Measurements from ENCODE around the gene RNF133. TPM values are rescaled to one million over a fixed set of nuclear protein-coding genes. Genes with fewer than 3 reads are reported as not detected.

RNF133 gene
- total and polyA plus RNA-seq, 3 experiments from 2014 or later = not detected

DNA sequence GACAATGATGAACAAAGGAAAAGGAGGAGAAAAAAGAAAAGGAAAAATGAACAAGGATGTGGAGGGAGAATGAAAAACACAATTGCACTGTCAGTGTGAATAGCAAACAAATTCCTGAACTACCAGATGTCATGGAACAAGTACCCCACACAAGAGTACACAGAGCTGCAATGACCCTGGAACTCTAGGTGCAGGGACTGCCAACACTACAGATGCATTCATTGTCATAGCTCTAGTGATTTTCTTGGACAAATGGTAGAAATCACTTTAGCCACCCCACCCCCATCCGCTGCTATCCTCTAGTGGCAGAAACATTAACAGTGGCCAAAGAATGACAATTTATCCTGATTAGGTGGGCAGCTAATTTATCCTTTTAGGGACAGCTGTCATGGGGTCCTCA, 3.1 kb downstream of the RNF133 start:
- Histone ChIP-seq H3K9me3 (ENCODE audit: low read length) (no peaks in the 10 kb centered on the region), H3K27ac (ENCODE audit: low read depth, low read length) (no peak overlapping the region), H3K36me3 (ENCODE audit: insufficient read depth, low read length) (no peaks in the 10 kb centered on the region), H3K27me3 (ENCODE audit: insufficient read depth, low read length, poor library complexity, severe bottlenecking) (no peaks in the 10 kb centered on the region), H3K4me3 (ENCODE audit: low read length) (no peak overlapping the region), H3K4me1 (ENCODE audit: insufficient read depth, low read length) (no peaks in the 10 kb centered on the region)
- no peak overlapping the region for H3K27ac Mint-ChIP-seq
- H3K36me3 Mint-ChIP-seq = no peaks in the 10 kb centered on the region
- H3K9me3 Mint-ChIP-seq = peaks cover 1 to 18% (median 13%) of the 10 kb centered on the region in 5 donors
- ChIA-PET CTCF (no interaction called here), POLR2A (no interaction called here)
- no peaks in the 10 kb centered on the region for H3K4me1 Mint-ChIP-seq
- DNase-seq = no peak
- no peak overlapping the region for H3K4me3 Mint-ChIP-seq
- H3K27me3 Mint-ChIP-seq = no peaks in the 10 kb centered on the region

DNA sequence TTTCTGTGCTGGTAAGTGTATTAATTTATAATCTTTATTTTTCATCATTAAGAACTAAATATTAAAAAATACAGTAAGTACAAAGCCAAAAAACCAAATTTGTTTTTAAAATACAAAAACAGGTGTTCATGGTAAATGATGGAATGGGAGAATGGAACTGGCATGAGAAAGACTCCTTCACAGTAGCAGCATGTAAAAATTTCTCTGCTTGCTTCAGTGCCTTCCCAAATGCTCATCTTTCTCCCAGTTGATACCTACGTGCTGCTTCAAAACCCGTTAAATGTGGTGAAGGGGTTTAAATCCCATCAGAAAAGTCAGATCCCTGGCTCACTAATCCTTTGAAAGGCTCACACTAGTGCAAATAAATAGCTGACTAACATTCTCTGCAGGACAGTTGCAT, 4.2 kb downstream of the RNF133 start:
- Histone ChIP-seq H3K36me3 (ENCODE audit: insufficient read depth, low read length) (no peaks in the 10 kb centered on the region), H3K9me3 (ENCODE audit: low read length) (no peaks in the 10 kb centered on the region), H3K4me3 (ENCODE audit: low read length) (no peak overlapping the region), H3K27me3 (ENCODE audit: insufficient read depth, low read length, poor library complexity, severe bottlenecking) (no peaks in the 10 kb centered on the region), H3K27ac (ENCODE audit: low read depth, low read length) (no peak overlapping the region), H3K4me1 (ENCODE audit: insufficient read depth, low read length) (no peaks in the 10 kb centered on the region)
- Mint-ChIP-seq H3K4me3 (no peak overlapping the region), H3K27ac (no peak overlapping the region), H3K36me3 (no peaks in the 10 kb centered on the region), H3K27me3 (no peaks in the 10 kb centered on the region), H3K9me3 (peaks cover 1 to 17% (median 13%) of the 10 kb centered on the region in 5 donors), H3K4me1 (no peaks in the 10 kb centered on the region)
- POLR2A ChIA-PET = no interaction called here
- DNase-seq = no peak
- CTCF ChIA-PET = no interaction called here

DNA sequence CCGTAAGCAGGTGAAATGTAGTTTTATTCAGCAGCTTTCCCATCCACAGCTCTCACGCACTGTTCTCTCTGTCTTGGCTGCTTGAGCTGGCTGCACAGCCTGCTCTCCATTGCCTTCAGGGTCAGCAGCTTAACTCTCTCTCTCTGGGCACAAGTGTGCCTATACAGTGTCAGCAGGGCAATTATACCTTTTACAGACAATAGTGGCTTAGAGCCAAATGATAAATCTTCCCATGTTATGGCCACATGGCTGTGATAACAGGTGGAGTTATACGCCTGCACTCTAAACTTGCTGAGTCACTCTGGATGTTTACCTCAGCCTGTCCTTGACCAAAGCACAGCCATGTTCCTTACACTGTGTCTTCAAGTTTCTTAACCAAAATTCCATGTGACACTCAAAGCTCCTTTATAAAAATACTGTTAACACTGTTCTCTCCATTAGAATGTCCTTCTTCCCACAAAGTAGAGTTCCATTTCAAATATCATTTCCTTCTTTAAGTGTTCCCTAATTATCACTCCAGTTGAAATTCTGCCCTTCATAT, 6.1 kb downstream of the RNF133 start:
- no peaks in the 10 kb centered on the region for H3K4me1 Mint-ChIP-seq
- H3K9me3 Mint-ChIP-seq = peaks cover 1 to 11% (median 6%) of the 10 kb centered on the region in 5 donors
- no peaks in the 10 kb centered on the region for H3K36me3 Mint-ChIP-seq
- no peak overlapping the region for H3K4me3 Mint-ChIP-seq
- no peaks in the 10 kb centered on the region for H3K27me3 ChIP-seq (ENCODE audit: insufficient read depth, low read length, poor library complexity, severe bottlenecking)
- H3K27ac Mint-ChIP-seq = no peak overlapping the region
- no peaks in the 10 kb centered on the region for H3K36me3 ChIP-seq (ENCODE audit: insufficient read depth, low read length)
- no peak overlapping the region for H3K27ac ChIP-seq (ENCODE audit: low read depth, low read length)
- no peak for DNase-seq
- no peaks in the 10 kb centered on the region for H3K27me3 Mint-ChIP-seq
- no peaks in the 10 kb centered on the region for H3K4me1 ChIP-seq (ENCODE audit: insufficient read depth, low read length)
- ChIA-PET POLR2A (no interaction called here), CTCF (no interaction called here)
- no peak overlapping the region for H3K4me3 ChIP-seq (ENCODE audit: low read length)
- no peaks in the 10 kb centered on the region for H3K9me3 ChIP-seq (ENCODE audit: low read length)

DNA sequence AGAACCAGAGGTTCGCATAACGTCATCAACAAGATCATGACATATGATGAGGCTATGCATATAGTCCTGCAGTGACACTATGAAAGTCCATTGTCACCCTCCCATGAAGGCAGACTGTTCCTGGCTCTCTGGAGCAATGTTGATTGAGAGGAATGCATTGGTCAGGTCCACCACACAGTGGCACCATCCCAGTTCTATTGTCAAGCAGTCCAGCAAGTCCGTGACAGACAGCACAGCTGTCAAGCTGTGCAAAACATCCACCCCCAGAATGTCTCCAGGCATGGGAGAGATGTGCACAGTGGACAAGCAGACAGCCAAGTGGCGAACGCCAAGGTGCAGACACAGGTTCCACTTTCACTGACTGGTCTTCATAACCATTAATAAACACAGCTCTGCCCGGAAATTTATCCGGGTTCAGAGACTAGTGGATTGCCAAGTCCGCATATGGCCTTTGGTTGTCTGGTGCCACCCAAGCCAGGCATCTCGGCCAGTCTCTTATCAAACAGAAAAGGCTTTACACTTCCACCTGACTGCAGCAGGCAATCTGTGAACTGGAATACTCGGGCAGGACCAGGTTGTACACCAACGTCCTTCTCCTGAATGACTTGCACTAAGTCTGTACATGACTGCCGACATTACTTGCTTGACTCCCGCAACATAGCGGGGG, 7.2 kb downstream of the RNF133 start:
- H3K27me3 Mint-ChIP-seq = no peaks in the 10 kb centered on the region
- no peak for DNase-seq
- H3K9me3 Mint-ChIP-seq = peaks cover 1 to 11% (median 6%) of the 10 kb centered on the region in 5 donors
- POLR2A ChIA-PET = no interaction called here
- H3K4me1 Mint-ChIP-seq = no peaks in the 10 kb centered on the region
- Histone ChIP-seq H3K4me3 (ENCODE audit: low read length) (no peak overlapping the region), H3K27me3 (ENCODE audit: insufficient read depth, low read length, poor library complexity, severe bottlenecking) (no peaks in the 10 kb centered on the region), H3K4me1 (ENCODE audit: insufficient read depth, low read length) (no peaks in the 10 kb centered on the region), H3K27ac (ENCODE audit: low read depth, low read length) (no peak overlapping the region), H3K36me3 (ENCODE audit: insufficient read depth, low read length) (no peaks in the 10 kb centered on the region), H3K9me3 (ENCODE audit: low read length) (no peaks in the 10 kb centered on the region)
- no peak overlapping the region for H3K4me3 Mint-ChIP-seq
- CTCF ChIA-PET = no interaction called here
- H3K36me3 Mint-ChIP-seq = no peaks in the 10 kb centered on the region
- H3K27ac Mint-ChIP-seq = no peak overlapping the region

DNA sequence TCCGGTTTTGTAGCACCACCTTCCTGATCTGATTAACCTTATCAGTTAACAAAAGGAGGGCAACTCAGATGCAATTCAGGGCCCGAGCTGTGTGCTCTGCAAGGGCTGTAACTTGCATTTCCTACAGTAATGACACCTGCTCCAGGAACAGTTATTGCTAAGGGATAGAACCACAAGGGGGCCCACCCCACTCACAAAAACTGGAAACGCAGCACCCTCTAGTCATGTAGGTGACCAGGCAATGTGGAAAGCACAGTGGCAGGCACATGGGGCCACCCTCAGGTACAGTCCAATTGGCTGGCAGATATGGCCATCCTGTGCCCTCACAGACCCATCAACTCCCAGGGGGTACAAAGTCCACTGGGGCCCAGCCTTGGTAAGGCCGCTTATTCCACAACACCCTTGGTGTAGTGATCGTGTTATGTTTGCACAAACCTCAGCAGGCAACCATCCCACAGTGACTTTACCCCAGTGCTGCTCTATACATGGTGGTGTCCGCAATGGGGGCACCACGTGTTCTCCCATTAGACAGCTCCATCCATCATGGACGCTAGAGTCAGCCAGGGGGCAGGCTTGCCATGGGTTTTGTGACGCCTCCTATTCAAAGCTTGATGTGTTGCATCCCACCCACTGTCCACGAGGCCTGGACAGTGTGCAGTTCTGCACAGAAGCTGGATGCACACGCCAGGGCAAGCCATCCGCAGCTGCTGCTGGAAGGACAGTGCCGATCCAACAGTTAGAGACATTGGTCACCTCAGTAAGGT, 9.4 kb downstream of the RNF133 start:
- H3K36me3 Mint-ChIP-seq = no peaks in the 10 kb centered on the region
- H3K4me1 Mint-ChIP-seq = no peaks in the 10 kb centered on the region
- ChIA-PET CTCF (no interaction called here), POLR2A (no interaction called here)
- no peaks in the 10 kb centered on the region for H3K27me3 Mint-ChIP-seq
- Histone ChIP-seq H3K9me3 (ENCODE audit: low read length) (no peaks in the 10 kb centered on the region), H3K36me3 (ENCODE audit: insufficient read depth, low read length) (no peaks in the 10 kb centered on the region), H3K27ac (ENCODE audit: low read depth, low read length) (no peak overlapping the region), H3K4me3 (ENCODE audit: low read length) (no peak overlapping the region), H3K27me3 (ENCODE audit: insufficient read depth, low read length, poor library complexity, severe bottlenecking) (no peaks in the 10 kb centered on the region), H3K4me1 (ENCODE audit: insufficient read depth, low read length) (no peaks in the 10 kb centered on the region)
- no peak overlapping the region for H3K27ac Mint-ChIP-seq
- H3K9me3 Mint-ChIP-seq = peaks cover 1 to 7% (median 5%) of the 10 kb centered on the region in 5 donors
- DNase-seq = no peak
- no peak overlapping the region for H3K4me3 Mint-ChIP-seq

DNA sequence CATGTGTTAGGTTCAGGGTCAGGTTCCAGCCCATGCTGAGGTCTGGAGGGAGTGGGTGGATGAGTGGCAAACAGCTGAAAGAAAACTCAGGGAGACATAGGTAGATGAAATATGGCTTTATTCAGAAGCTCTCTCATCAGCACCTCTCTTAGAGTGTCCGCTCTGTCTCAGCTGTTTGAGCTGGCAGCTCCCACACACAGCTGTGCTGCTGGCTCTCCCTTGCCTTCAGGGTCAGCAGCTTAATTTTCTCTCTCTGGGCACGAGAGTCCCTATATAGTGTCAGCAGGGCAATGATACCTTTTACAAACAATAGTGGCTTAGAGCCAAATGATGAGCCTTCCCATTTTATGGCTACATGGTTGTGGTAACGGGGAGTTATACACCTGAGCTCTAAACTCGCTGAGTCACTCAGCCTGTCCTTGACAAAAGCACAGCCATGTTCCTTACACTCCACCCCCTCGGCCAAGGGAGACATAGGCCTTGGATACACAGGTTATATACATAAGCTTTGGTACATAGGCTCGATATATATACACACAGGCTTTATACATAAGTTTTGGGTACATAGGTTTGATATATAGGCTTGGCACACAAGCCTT, 10.4 kb downstream of the RNF133 start:
- Mint-ChIP-seq H3K9me3 (peaks cover 1 to 6% (median 3%) of the 10 kb centered on the region in 5 donors), H3K36me3 (no peaks in the 10 kb centered on the region), H3K27ac (no peak overlapping the region), H3K4me1 (no peaks in the 10 kb centered on the region), H3K27me3 (no peaks in the 10 kb centered on the region), H3K4me3 (no peak overlapping the region)
- no peaks in the 10 kb centered on the region for H3K36me3 ChIP-seq (ENCODE audit: insufficient read depth, low read length)
- no peaks in the 10 kb centered on the region for H3K4me1 ChIP-seq (ENCODE audit: insufficient read depth, low read length)
- ChIA-PET CTCF (no interaction called here), POLR2A (no interaction called here)
- no peak for DNase-seq
- no peak overlapping the region for H3K4me3 ChIP-seq (ENCODE audit: low read length)
- no peaks in the 10 kb centered on the region for H3K9me3 ChIP-seq (ENCODE audit: low read length)
- no peak overlapping the region for H3K27ac ChIP-seq (ENCODE audit: low read depth, low read length)
- no peaks in the 10 kb centered on the region for H3K27me3 ChIP-seq (ENCODE audit: insufficient read depth, low read length, poor library complexity, severe bottlenecking)

DNA sequence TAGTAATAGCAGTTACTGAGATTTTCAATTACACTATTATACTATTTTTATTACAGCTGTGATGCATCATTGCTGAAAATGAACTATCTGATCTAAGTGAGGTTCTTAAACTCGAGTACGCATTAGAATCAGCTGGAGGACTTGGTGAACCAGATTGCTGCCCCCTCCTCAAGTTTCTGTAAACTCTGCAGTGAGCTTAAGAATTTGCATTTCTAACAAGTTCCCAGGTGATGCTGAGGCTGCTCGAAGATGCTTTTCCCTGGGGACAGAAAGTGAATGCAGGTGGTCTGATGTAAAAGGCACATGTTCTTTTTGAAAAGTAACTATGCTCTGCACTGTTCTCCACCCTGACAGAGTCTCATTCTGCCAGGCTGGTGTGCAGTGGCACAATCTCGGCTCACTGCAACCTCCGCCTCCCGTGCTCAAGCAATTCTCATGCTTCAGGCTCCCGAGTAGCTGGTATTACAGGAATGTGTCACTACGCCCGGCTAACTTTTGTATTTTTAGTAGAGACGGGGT, 12.5 kb downstream of the RNF133 start:
- Mint-ChIP-seq H3K4me1 (no peaks in the 10 kb centered on the region), H3K4me3 (no peak overlapping the region), H3K27ac (no peak overlapping the region), H3K36me3 (no peaks in the 10 kb centered on the region), H3K9me3 (peaks cover 0 to 15% (median 0%) of the 10 kb centered on the region in 5 donors), H3K27me3 (no peaks in the 10 kb centered on the region)
- H3K4me3 ChIP-seq (ENCODE audit: low read length) = no peak overlapping the region
- POLR2A ChIA-PET = no interaction called here
- CTCF ChIA-PET = interaction anchor here (0.9 kb wide), 1 partner anchor 19 kb away, joined by 3 read pairs; no protein-coding TSS in a partner anchor
- no peak overlapping the region for H3K27ac ChIP-seq (ENCODE audit: low read depth, low read length)
- no peaks in the 10 kb centered on the region for H3K36me3 ChIP-seq (ENCODE audit: insufficient read depth, low read length)
- DNase-seq = no peak
- no peaks in the 10 kb centered on the region for H3K4me1 ChIP-seq (ENCODE audit: insufficient read depth, low read length)
- H3K9me3 ChIP-seq (ENCODE audit: low read length) = no peaks in the 10 kb centered on the region
- H3K27me3 ChIP-seq (ENCODE audit: insufficient read depth, low read length, poor library complexity, severe bottlenecking) = no peaks in the 10 kb centered on the region

DNA sequence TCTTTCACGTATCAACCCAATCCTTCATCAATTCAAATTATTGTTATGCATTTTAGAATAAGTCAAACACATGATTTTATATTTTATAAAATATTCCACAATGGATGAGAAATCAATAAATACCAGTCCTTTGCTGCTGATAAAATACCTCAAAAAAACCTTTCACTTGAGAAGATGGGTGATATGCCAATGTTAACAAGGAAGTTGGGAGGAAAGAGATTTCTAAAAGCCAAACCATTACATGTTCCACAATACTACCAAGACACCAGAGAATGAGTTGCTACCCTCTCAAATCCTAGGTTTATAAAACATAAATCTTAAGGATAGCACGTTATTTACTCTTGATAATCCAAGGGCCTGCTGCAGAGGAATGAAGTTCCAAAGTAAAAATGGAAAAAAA, 14.4 kb downstream of the RNF133 start:
- Mint-ChIP-seq H3K9me3 (peaks cover 0 to 15% (median 2%) of the 10 kb centered on the region in 5 donors), H3K27ac (no peak overlapping the region), H3K4me3 (no peak overlapping the region), H3K4me1 (no peaks in the 10 kb centered on the region), H3K36me3 (no peaks in the 10 kb centered on the region), H3K27me3 (no peaks in the 10 kb centered on the region)
- ChIA-PET POLR2A (no interaction called here), CTCF (no interaction called here)
- Histone ChIP-seq H3K9me3 (ENCODE audit: low read length) (no peaks in the 10 kb centered on the region), H3K27ac (ENCODE audit: low read depth, low read length) (no peak overlapping the region), H3K27me3 (ENCODE audit: insufficient read depth, low read length, poor library complexity, severe bottlenecking) (no peaks in the 10 kb centered on the region), H3K4me1 (ENCODE audit: insufficient read depth, low read length) (no peaks in the 10 kb centered on the region), H3K36me3 (ENCODE audit: insufficient read depth, low read length) (no peaks in the 10 kb centered on the region), H3K4me3 (ENCODE audit: low read length) (no peak overlapping the region)
- no peak for DNase-seq

Data from CD8-positive, alpha-beta memory T cell (primary cell).